CMK (cell line): ENCODE results near the gene EBF3.

ENCODE experiments used
- DNase-seq: peaks from one replicate; pipeline ENCODE4 v3.0.0-alpha.2; 2010; ENCODE audit warnings: low read depth

Gene EBF3

GRCh38 chr10:129796710-129797420 lies 167.2 kb downstream of the EBF3 start:
- no peak for DNase-seq

GRCh38 chr10:129793996-129794395 lies 170.1 kb downstream of the EBF3 start:
- no peak for DNase-seq

GRCh38 chr10:129793479-129793878 lies 170.6 kb downstream of the EBF3 start:
- DNase-seq, result no peak

- DNase-seq, result no peak
Observed at GRCh38 chr10:129792864-129793263, 171.2 kb downstream of the EBF3 start.

- no peak for DNase-seq
Observed at GRCh38 chr10:129792141-129792540, 171.9 kb downstream of the EBF3 start.

DNA sequence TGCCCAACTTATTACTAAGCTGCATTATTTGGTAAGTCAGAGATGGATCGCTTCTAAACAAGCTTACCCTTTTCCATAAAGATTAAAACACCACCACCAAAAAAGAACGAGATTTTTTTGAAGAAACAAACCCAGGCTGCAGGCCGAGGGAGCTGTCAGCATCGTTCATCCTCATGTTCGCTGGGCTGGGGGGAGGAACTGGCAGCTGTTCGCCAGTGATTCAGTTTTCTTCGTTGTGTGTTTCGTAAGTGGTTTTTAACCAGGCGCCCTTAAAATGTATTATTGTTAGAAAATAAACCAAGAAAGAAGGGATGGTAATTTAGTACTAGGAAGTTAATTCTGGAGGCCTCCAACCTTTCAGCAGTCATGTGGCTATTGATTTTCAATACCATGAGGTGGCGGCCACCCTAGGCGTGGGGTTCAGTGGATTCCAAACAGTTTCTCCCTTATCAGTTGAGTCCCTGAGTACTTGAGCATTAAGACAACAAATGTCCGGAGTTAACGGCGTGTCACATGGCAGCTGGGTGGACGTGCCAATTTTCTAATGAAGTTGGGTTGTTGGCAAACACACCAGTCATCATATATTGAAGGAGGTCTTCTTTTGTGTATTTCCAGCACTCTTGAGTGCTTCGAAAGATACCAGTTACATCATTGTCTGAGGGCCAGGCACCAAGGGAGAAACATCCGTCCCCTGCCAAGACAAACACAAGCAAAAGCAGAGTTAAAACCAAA lies 173.2 kb downstream of the EBF3 start:
- no peak for DNase-seq

- no peak for DNase-seq
Observed at GRCh38 chr10:129788215-129788614, 175.9 kb downstream of the EBF3 start.

GRCh38 chr10:129787557-129787956 lies 176.5 kb downstream of the EBF3 start:
- DNase-seq, result no peak

DNA sequence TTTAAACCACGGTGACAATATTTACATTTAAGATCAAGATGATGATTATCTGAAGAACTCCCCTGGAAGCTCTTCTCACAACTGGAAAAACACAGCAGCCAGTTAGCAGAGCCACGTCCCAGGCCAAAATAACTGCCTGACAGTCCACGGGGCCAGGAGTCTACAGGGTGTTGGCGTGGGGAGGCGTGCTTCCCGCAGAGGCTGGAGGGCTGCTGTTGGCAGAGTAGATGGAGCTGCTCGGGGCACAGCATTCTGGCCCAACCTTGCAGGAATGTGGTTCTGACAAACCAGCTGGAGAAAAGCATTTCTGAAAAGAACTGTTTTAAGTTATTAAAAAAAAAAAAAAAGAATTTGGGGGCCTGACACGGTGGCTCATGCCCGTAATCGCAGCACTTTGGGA lies 177.9 kb downstream of the EBF3 start:
- DNase-seq, result no peak

DNA sequence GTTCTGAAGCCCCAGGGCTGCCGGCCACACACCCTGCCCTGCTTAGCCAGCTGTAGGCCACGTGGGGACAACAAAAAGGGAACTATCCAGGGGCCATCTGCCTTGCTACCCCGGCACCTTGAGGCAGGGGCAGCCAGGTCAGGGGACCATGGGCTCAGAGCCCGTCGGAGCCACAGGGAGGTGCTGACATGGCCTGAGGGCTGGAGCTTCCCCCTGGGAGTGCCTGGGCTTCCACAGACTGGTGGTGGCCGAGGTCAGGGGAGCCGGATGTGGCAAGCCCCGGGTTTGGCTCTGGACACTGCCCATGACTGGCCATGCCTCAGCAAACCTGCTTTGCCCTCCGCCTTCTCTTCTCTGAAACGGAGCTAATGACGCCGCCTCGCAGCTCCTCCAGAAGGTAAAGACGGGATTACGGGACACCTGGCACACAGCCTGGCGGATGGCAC lies 178.5 kb downstream of the EBF3 start:
- no peak for DNase-seq
